ENCODE data around the gene FOXQ1. TPM values are rescaled to one million over a fixed set of nuclear protein-coding genes. Genes with fewer than 3 reads are reported as not detected.

FOXQ1 gene, protein sequence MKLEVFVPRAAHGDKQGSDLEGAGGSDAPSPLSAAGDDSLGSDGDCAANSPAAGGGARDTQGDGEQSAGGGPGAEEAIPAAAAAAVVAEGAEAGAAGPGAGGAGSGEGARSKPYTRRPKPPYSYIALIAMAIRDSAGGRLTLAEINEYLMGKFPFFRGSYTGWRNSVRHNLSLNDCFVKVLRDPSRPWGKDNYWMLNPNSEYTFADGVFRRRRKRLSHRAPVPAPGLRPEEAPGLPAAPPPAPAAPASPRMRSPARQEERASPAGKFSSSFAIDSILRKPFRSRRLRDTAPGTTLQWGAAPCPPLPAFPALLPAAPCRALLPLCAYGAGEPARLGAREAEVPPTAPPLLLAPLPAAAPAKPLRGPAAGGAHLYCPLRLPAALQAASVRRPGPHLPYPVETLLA
- total RNA-seq (not detected in 2 replicates), polyA plus RNA-seq (not detected in 2 replicates)

DNA sequence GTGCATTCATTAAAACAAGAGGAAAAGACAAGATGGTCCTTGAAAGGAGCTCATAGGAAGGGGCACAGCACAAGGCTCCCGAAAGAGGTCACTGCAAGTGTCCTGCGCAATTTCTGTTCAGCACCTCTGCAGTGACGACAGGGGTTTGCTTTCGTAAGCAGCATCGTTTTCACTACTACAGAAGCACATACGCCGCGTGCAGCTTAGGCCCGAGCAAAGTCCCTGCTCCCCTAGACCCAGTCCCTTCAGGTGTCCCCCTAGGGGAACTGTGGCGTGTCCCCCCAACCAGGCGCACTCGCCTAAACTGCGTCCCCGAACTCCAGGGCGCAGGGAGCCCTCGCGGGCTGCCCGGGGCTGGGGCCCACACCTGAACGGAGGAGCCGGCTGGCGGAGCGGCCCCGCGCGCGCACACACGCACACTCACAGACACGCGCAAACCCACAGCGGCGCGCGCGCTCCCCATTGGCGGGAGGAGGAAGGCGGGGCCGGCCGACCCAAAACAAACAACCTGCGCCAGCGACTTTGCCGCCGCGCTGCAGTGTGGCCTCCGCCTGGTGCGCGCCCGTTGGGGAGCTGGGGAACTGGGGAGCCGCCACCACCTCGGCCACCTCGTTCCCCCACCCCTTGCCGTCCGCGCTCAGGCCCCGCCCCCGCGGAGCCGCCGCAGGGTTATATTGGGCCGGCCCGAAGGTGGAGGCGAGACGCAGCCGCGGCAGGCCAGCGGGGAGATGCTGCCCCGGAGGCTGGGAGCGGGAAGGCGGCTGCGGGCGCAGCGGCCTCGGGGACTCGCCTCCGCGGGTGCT lies at the start of gene FOXQ1:
TSS of gene FOXQ1 (plus strand) at position 699 of the 803 bp plus-strand sequence. CDS start 607 bp downstream, outside the sequence.
- TF ChIP-seq, protein P1, sequence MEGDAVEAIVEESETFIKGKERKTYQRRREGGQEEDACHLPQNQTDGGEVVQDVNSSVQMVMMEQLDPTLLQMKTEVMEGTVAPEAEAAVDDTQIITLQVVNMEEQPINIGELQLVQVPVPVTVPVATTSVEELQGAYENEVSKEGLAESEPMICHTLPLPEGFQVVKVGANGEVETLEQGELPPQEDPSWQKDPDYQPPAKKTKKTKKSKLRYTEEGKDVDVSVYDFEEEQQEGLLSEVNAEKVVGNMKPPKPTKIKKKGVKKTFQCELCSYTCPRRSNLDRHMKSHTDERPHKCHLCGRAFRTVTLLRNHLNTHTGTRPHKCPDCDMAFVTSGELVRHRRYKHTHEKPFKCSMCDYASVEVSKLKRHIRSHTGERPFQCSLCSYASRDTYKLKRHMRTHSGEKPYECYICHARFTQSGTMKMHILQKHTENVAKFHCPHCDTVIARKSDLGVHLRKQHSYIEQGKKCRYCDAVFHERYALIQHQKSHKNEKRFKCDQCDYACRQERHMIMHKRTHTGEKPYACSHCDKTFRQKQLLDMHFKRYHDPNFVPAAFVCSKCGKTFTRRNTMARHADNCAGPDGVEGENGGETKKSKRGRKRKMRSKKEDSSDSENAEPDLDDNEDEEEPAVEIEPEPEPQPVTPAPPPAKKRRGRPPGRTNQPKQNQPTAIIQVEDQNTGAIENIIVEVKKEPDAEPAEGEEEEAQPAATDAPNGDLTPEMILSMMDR (IDR thresholded peaks at IDR 0.05; ENCODE audit: low read depth, low read length) = no peak

DNA sequence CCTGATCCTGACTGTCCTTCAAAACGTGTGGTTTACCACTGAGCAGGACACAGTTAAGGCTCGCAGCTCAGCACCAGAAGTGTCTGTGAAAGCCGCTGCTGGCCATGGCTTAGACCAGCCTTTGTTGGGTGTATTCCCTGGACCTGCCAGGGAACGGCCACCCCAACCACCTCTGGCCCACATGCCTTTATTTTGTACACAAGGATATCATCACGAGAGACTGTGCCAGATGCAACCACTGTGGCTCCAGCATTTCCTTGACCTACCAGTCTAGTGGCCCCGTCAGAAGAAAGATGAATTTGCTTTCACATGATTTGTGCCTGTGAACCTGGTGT lies 49.2 kb upstream of the FOXQ1 start:
- no peak for DNase-seq (ENCODE audit: low read depth in 1 of 2, low spot score in 1 of 2)
- Histone ChIP-seq H3K27me3 (peaks cover 4% of the 10 kb centered on the region), H3K4me3 (no peak overlapping the region), H3K27ac (no peak overlapping the region), H3K9me3 (ENCODE audit: low read depth) (no peaks in the 10 kb centered on the region), H3K36me3 (no peaks in the 10 kb centered on the region), H3K4me1 (ENCODE audit: low read depth) (no peaks in the 10 kb centered on the region)
- TF ChIP-seq, protein P1 (IDR thresholded peaks at IDR 0.05; ENCODE audit: low read depth, low read length) = no peak

More for the DNA sequence above, at the start of gene FOXQ1:
- H3K27ac ChIP-seq = no peak within 1 kb of the TSS
- DNase-seq (ENCODE audit: low read depth in 1 of 2, low spot score in 1 of 2) = peak; percentile 40 to 45
- no peaks in the 10 kb centered on the region for H3K36me3 ChIP-seq
- H3K4me3 ChIP-seq = peak within 1 kb of the TSS; percentile 29
- peaks cover 4% of the 10 kb centered on the region for H3K4me1 ChIP-seq (ENCODE audit: low read depth)
- no peaks in the 10 kb centered on the region for H3K9me3 ChIP-seq (ENCODE audit: low read depth)
- H3K27me3 ChIP-seq = peaks cover 96% of the 10 kb centered on the region

DNA sequence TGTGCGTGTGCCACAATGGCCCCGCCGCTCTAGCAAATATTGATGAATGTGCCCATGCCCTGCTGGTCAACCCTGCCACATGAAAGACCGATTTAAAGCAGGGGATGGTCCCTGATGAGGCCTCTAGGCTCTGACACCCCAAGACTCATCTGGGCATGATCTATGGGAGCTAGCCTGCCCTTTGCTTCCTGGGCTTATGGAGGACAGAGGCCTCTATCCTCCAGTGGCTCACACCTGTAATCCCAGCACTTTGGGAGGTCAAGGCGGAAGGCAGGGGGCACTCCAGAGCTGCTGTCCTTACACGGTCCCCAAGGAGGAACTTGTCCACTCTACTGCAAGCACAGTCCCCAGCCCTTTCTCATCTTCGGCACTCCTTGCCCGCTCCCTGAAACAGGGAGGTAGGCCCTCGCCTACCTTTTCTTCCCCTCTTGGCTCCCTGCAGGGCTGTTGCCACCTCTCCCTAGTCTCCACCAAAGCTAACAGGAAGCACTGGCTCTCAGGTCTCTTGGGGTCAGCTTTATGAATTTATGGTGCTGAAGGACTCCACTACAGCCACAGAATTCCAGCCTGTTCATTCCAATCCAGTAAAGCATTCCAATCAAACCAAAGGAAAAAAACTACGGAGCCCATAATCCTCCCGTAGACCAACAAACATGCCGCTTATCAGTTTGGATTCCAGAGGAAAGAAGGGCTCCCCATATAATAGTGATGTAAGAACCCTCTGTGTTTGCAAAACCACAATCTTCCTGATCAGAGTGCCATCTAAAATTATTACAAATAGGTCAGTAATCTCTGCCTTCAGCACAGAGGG lies 48.7 kb upstream of the FOXQ1 start:
- TF ChIP-seq, protein P1 (IDR thresholded peaks at IDR 0.05; ENCODE audit: low read depth, low read length) = no peak
- Histone ChIP-seq H3K27ac (no peak overlapping the region), H3K9me3 (ENCODE audit: low read depth) (no peaks in the 10 kb centered on the region), H3K4me1 (ENCODE audit: low read depth) (no peaks in the 10 kb centered on the region), H3K36me3 (no peaks in the 10 kb centered on the region), H3K27me3 (peaks cover 4% of the 10 kb centered on the region), H3K4me3 (no peak overlapping the region)
- DNase-seq (ENCODE audit: low read depth in 1 of 2, low spot score in 1 of 2) = peak in 1 of 2 donors; percentile 41

DNA sequence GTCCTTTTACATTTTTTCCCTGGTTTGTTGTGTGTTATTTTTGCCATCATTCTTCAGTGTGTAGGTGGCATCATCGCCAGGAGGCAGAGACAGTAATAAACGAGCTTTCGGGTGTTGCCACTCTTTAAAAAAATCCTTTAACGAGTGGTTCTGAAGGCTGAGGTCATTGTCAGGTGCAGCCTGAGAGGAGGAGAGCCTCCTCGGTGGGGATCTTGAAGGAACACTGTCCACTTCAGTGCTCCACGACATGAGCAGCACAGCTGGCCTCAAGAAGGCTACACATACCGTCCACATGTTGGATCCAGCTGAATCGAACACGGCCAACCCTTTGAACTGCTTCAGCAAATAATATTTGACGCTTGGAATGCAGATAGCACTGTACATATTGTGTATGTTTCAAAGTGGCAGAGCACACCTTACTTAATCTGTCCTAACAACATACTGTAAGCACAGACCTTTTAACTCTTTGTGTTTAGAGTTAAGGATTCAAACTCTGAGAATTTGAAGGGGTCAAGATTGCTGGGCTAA lies 48.0 kb upstream of the FOXQ1 start:
- H3K36me3 ChIP-seq = no peaks in the 10 kb centered on the region
- H3K9me3 ChIP-seq (ENCODE audit: low read depth) = no peaks in the 10 kb centered on the region
- no peak overlapping the region for H3K27ac ChIP-seq
- no peak for DNase-seq (ENCODE audit: low read depth in 1 of 2, low spot score in 1 of 2)
- H3K27me3 ChIP-seq = peaks cover 4% of the 10 kb centered on the region
- no peaks in the 10 kb centered on the region for H3K4me1 ChIP-seq (ENCODE audit: low read depth)
- H3K4me3 ChIP-seq = no peak overlapping the region
- TF ChIP-seq, protein P1 (IDR thresholded peaks at IDR 0.05; ENCODE audit: low read depth, low read length) = no peak
